Gastroesophageal sphincter (tissue), 4 donors: Measurements from ENCODE around the gene CD200R1. TPM values are rescaled to one million over a fixed set of nuclear protein-coding genes. Genes with fewer than 3 reads are reported as not detected.

Experiments
- ATAC-seq: fragments of 150-250 bp; one replicate; pipeline ENCODE4 v1.9.1; 2016; ENCODE audit warnings: mild to moderate bottlenecking, moderate library complexity
- H3K27ac ChIP-seq, 4 donors: fragments of 200-600 bp; sonication (generic) in 3 of 4; 1 replicate in 3 of 4; 2 replicates in 1 of 4; pipeline ENCODE4 v1.5.1; 2016 to 2019
- H3K27me3 ChIP-seq: fragments of 200-600 bp; sonication (generic); one replicate; pipeline ENCODE4 v1.5.1; 2019
- H3K36me3 ChIP-seq, 2 donors: fragments of 200-600 bp; sonication (generic); one replicate each; pipeline ENCODE4 v1.5.1; 2019; ENCODE audit warnings: control low read depth in 1 of 2
- H3K4me1 ChIP-seq, 3 donors: fragments of 200-600 bp; sonication (generic); 1 replicate in 2 of 3; 2 replicates in 1 of 3; pipeline ENCODE4 v1.5.1; 2016 to 2019; ENCODE audit warnings: control low read depth in 2 of 3
- H3K4me3 ChIP-seq, 2 donors: fragments of 200-600 bp; sonication (generic); one replicate each; pipeline ENCODE4 v1.5.1; 2019; ENCODE audit warnings: mild to moderate bottlenecking in 1 of 2, moderate library complexity in 1 of 2
- H3K9me3 ChIP-seq, 3 donors: fragments of 200-600 bp; sonication (generic); one replicate each; pipeline ENCODE4 v1.5.1; 2017 to 2019; ENCODE audit warnings: control low read depth in 2 of 3
- EP300 ChIP-seq: sonication (generic); formaldehyde crosslinking; IDR thresholded peaks from one replicate; pipeline ENCODE4 v1.6.1; 2017; ENCODE audit warnings: antibody characterized with exemption, mild to moderate bottlenecking
- POLR2A ChIP-seq, 2 donors: fragments of 450-650 bp; IDR thresholded peaks; one replicate each; pipeline ENCODE4 v1.6.1; 2017; ENCODE audit warnings: antibody characterized with exemption in 2 of 2, mild to moderate bottlenecking in 2 of 2, moderate library complexity in 1 of 2
- POLR2AphosphoS5 ChIP-seq: sonication (generic); formaldehyde crosslinking; IDR thresholded peaks from one replicate; pipeline ENCODE4 v1.6.1; 2017; ENCODE audit warnings: antibody characterized with exemption
- WGBS, 2 donors: methylation state at CpG; one replicate each; pipeline ENCODE4 v1.1.5; 2018; ENCODE audit warnings: low coverage in 1 of 2; 5-methylcytosine and 5-hydroxymethylcytosine counted together
- total RNA-seq, 4 donors: library from RNA; depleted of rRNA; stranded (reverse); fragments of >200 nt; gene quantifications; one replicate each; pipeline ENCODE4 v1.1.0, GENCODE V29; 2016
- TF ChIP-seq, protein P1 (sequence below), 4 experiments: fragments of 200-600 bp in 2 of 4; fragments of 450-650 bp in 2 of 4; sonication (generic) in 1 of 4; IDR thresholded peaks; one replicate each; pipeline ENCODE4 v1.5.1; 2017 to 2019; ENCODE audit warnings: antibody characterized with exemption in 4 of 4, mild to moderate bottlenecking in 2 of 4, moderate library complexity in 2 of 4

The CD200R1 gene
- total RNA-seq, 4 donors from 2014 or later, result 0.78 to 4.9 (median 1.8) TPM

DNA sequence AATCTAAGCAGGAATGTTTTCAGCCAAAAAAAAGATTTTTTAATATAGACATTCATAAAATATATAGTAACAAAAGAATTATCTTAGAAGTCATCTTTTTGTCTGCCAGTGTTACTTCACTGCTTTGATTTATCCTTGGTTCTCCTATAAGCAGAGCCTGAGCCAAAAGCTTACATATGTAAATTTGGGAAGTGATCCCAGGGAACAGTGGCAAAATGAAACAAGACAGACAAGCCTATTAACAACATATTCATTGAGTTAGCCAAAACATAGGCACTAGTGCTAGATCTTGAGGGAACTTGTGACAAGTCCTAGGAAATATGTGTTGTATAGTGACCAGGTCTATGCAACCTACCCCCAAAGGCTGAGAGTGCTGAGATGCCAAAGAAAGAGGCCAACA, 27.1 kb upstream of the CD200R1 start:
- no peak overlapping the region for H3K27ac ChIP-seq
- H3K9me3 ChIP-seq, result no peaks in the 10 kb centered on the region
- H3K27me3 ChIP-seq, result no peaks in the 10 kb centered on the region
- H3K36me3 ChIP-seq, result peaks cover 0 to 96% of the 10 kb centered on the region in 2 donors
- no peak for TF ChIP-seq POLR2AphosphoS5
- no peak for ATAC-seq
- H3K4me3 ChIP-seq, result no peak overlapping the region
- H3K4me1 ChIP-seq, result no peaks in the 10 kb centered on the region

DNA sequence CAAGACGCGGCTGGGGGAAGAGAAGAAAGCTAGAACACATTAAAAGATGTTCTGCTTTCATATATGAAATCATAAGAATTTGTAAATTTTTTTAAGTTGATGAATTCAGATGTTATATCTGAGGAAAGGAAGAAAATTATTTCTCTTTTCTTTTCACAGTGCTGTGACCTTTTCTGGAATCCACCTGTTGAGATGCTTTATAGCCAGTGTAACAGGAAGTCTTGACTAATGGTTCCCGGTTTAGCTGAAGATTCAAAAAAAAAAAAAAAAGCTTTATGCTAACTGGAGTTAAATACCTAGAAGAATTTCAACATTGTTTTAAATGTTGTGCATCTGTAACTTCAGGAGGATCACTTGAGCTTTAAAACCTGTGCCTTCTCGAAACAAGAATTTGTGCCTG, 25.8 kb upstream of the CD200R1 start:
- Histone ChIP-seq H3K4me3 (no peak overlapping the region), H3K27me3 (no peaks in the 10 kb centered on the region), H3K4me1 (no peaks in the 10 kb centered on the region), H3K9me3 (no peaks in the 10 kb centered on the region), H3K27ac (no peak overlapping the region), H3K36me3 (peaks cover 0 to 87% of the 10 kb centered on the region in 2 donors)
- no peak for ATAC-seq
- WGBS, 2 donors, result 74 to 82% methylated on average over 4 of the region's 4 CpGs
- TF ChIP-seq POLR2A (IDR thresholded peaks at IDR 0.05) (no peak), POLR2AphosphoS5 (no peak), EP300 (no peak)
- TF ChIP-seq, protein P1, sequence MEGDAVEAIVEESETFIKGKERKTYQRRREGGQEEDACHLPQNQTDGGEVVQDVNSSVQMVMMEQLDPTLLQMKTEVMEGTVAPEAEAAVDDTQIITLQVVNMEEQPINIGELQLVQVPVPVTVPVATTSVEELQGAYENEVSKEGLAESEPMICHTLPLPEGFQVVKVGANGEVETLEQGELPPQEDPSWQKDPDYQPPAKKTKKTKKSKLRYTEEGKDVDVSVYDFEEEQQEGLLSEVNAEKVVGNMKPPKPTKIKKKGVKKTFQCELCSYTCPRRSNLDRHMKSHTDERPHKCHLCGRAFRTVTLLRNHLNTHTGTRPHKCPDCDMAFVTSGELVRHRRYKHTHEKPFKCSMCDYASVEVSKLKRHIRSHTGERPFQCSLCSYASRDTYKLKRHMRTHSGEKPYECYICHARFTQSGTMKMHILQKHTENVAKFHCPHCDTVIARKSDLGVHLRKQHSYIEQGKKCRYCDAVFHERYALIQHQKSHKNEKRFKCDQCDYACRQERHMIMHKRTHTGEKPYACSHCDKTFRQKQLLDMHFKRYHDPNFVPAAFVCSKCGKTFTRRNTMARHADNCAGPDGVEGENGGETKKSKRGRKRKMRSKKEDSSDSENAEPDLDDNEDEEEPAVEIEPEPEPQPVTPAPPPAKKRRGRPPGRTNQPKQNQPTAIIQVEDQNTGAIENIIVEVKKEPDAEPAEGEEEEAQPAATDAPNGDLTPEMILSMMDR (IDR thresholded peaks at IDR 0.05), result no peak

DNA sequence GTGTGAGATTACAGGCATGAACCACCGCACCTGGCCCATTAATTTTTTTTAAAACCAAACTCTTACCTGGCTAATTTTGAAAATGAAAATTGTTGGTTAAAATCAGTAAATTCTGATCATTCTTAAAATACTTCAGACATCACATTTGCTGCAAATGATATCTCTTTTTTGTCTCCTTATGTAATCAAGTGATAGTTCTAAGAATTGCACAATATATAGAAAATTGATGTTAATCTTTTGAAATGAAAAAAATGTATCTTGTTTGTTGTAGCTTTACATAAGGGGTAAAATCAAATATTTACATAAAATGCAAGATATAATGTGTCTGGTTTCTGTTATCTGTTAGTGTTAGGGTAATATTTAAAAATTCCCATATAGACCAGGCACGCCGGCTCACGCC, 20.9 kb upstream of the CD200R1 start:
- Histone ChIP-seq H3K9me3 (no peaks in the 10 kb centered on the region), H3K4me1 (peaks cover 0 to 22% (median 6%) of the 10 kb centered on the region in 3 donors), H3K27ac (no peak overlapping the region), H3K4me3 (no peak overlapping the region), H3K27me3 (no peaks in the 10 kb centered on the region), H3K36me3 (peaks cover 0 to 38% of the 10 kb centered on the region in 2 donors)
- no peak for ATAC-seq
- 88% methylated on average over 4 of the region's 4 CpGs; no CpG with 5 or more reads in 1 of the 2 donors for WGBS, 2 donors
- TF ChIP-seq EP300 (no peak), POLR2A (IDR thresholded peaks at IDR 0.05) (no peak)

DNA sequence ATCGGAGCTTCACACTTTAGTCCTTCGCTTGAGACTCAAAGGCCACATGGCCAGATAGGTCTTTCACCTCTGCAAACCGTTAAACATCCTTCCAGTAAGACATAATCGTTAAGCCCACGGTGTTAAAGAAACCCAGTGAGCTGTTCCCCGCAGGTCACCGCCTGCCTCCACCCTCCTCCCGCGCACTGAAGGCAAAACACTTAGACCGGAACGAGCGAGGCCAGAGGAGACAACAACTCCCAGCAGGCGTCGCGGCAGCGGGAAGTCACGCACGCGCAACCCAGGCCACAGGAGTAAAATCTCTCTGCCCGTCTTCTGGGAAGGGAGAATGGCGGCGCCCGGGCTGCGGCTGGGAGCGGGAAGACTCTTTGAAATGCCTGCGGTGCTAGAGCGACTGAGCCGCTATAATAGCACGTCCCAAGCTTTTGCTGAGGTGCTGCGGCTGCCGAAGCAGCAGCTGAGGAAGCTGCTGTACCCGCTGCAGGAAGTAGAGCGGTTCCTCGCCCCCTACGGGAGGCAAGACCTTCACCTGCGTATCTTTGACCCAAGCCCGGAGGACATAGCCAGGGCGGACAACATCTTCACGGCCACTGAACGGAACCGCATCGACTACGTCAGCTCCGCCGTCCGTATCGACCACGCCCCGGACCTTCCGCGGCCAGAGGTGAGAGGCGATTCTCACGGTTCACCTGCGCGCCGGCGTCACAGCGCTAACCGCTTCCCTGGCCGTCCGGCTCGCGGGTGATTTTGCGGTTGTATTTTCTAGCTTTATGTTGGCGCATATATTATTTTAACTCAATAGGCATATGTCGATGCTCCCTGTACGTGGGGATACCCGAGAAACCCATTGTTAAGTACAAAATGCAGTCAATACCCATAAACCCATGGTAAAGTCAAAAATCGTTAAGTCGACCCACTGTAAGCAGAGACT, 16.0 kb upstream of the CD200R1 start, which contains the start of gene GTPBP8:
TSS of gene GTPBP8 (plus strand) at position 313 of the 931 bp plus-strand sequence. CDS start at position 329, 16 bp downstream.
- peak; percentile 98 for ATAC-seq
- TF ChIP-seq POLR2AphosphoS5 (peak; percentile 82), EP300 (no peak), POLR2A (IDR thresholded peaks at IDR 0.05) (peak; percentile 90 to 95)
- TF ChIP-seq, protein P1 (IDR thresholded peaks at IDR 0.05), result peak in 2 of 4 experiments; percentile 2 to 27
- Histone ChIP-seq H3K27me3 (no peaks in the 10 kb centered on the region), H3K36me3 (no peaks in the 10 kb centered on the region), H3K4me1 (peaks cover 0 to 22% (median 6%) of the 10 kb centered on the region in 3 donors), H3K27ac (peak within 1 kb of the TSS; percentile 91 to 98 (median 92)), H3K9me3 (no peaks in the 10 kb centered on the region), H3K4me3 (peak within 1 kb of the TSS; percentile 66 to 82)
- 0 to 5% methylated on average over 4 to 14 of the region's 70 CpGs for WGBS, 2 donors

DNA sequence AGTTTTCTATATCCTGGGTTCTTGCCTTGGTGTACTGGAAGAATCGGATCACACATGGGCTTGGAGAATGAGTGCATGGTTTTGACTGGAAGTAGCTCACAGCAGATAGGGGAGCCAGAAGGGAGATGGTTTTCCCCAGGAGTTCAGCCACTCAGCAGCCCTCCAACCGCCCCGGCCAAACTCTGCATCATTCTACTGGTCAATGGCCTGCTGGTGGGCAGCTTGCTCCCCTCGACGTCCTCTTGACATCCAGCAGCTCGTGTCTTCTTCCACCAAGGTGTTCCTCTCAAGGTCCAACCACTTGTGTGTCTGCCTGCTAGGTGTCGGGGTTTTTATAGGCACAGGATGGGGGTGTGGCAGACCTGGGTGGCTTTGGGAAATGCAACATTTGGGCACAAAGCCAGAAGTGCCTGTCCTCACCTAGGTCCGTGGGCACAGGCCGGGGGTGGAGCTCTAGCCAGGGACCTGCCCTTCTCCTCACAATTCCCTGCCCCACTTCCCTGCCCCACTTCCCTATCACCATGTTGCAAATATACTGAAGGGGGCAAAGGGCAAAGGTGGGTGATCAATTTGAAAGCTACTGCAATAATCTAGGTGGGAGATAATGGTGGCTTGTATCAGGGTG, 12.9 kb upstream of the CD200R1 start:
- no peaks in the 10 kb centered on the region for H3K36me3 ChIP-seq
- 80 to 86% methylated on average over 1 to 5 of the region's 9 CpGs for WGBS, 2 donors
- no peak for TF ChIP-seq POLR2A (IDR thresholded peaks at IDR 0.05)
- no peak for TF ChIP-seq POLR2AphosphoS5
- TF ChIP-seq, protein P1 (IDR thresholded peaks at IDR 0.05), result no peak
- TF ChIP-seq EP300, result no peak

More for the DNA sequence above, 12.9 kb upstream of the CD200R1 start:
- Histone ChIP-seq H3K4me3 (no peak overlapping the region), H3K4me1 (peaks cover 0 to 17% (median 6%) of the 10 kb centered on the region in 3 donors), H3K27me3 (no peaks in the 10 kb centered on the region), H3K27ac (no peak overlapping the region), H3K9me3 (no peaks in the 10 kb centered on the region)
- no peak for ATAC-seq
